Epidermal melanocyte (primary cell): Measurements from ENCODE around the gene APOL2.
"Not testable (repeated sequence)": the region's sequence is repeated elsewhere in the genome, so short reads cannot be mapped to it uniquely, and the experiment has no call there.

Experiments
- DNase-seq: peaks from one replicate; pipeline ENCODE4 v3.0.0; 2011; ENCODE audit warnings: low spot score; ENCODE audit not compliant: insufficient read length

Gene APOL2

GRCh38 chr22:36263216-36263673 is 23.9 kb upstream of the APOL2 start:
- not testable (repeated sequence) for DNase-seq

GRCh38 chr22:36262307-36262706 is 23.0 kb upstream of the APOL2 start:
- DNase-seq: not testable (repeated sequence)

- not testable (repeated sequence) for DNase-seq
Measured at GRCh38 chr22:36261675-36262074, 22.3 kb upstream of the APOL2 start.

GRCh38 chr22:36259615-36260300 is 20.4 kb upstream of the APOL2 start:
- DNase-seq: no peak

- DNase-seq: no peak
Measured at GRCh38 chr22:36258701-36259614, 19.6 kb upstream of the APOL2 start.

- DNase-seq: no peak
Measured at GRCh38 chr22:36257948-36258670, 18.8 kb upstream of the APOL2 start.

GRCh38 chr22:36257308-36257707 is 18.0 kb upstream of the APOL2 start:
- DNase-seq: no peak

GRCh38 chr22:36256478-36256877 is 17.2 kb upstream of the APOL2 start:
- DNase-seq: no peak

GRCh38 chr22:36255572-36255971 is 16.2 kb upstream of the APOL2 start:
- not testable (repeated sequence) for DNase-seq

GRCh38 chr22:36253523-36254490 is 14.5 kb upstream of the APOL2 start:
- no peak for DNase-seq

- DNase-seq: no peak
Measured at GRCh38 chr22:36252754-36253522, 13.6 kb upstream of the APOL2 start, which contains the start of gene APOL1. TSS of gene APOL1 (plus strand) at chr22:36253133. CDS start at chr22:36254956, 1,823 bp downstream.

GRCh38 chr22:36251979-36252608 is 12.8 kb upstream of the APOL2 start:
- not testable (repeated sequence) for DNase-seq

GRCh38 chr22:36250292-36250960 is 11.1 kb upstream of the APOL2 start:
- not testable (repeated sequence) for DNase-seq

- no peak for DNase-seq
Measured at GRCh38 chr22:36249160-36249559, 9.8 kb upstream of the APOL2 start.

- no peak for DNase-seq
Measured at GRCh38 chr22:36247955-36248354, 8.6 kb upstream of the APOL2 start.

- DNase-seq: no peak
Measured at GRCh38 chr22:36246718-36247117, 7.4 kb upstream of the APOL2 start.

- DNase-seq: no peak
Measured at GRCh38 chr22:36245805-36246356, 6.6 kb upstream of the APOL2 start.
